GM21447 (cell line): ENCODE results near the gene GIMAP1.

Experiments
- ATAC-seq: cut with Tn5 transposase; IDR thresholded peaks from one replicate; pipeline ENCODE4 v1.9.1; 2021; ENCODE audit not compliant: unreplicated experiment

Gene GIMAP1

DNA sequence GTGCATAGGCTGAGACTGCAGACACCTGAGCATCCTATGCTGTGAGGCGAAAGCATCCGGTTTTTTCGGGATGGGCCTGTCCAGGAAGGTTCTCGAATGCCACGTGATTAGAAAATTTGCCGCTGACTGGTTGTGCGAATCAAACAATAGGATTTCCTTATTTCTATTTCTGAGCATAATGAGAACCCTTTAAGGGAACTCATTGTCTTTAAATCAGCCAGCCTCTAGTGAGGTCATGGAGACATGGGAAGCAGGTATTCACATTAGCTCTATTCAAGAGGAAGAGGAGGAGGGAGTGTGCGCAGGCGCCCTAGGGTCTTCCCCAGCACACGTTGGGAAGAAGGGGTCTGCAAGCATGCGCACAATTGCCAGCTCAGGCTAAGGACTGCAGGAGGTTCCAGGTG lies 5.6 kb downstream of the GIMAP1 start:
- no peak for ATAC-seq

DNA sequence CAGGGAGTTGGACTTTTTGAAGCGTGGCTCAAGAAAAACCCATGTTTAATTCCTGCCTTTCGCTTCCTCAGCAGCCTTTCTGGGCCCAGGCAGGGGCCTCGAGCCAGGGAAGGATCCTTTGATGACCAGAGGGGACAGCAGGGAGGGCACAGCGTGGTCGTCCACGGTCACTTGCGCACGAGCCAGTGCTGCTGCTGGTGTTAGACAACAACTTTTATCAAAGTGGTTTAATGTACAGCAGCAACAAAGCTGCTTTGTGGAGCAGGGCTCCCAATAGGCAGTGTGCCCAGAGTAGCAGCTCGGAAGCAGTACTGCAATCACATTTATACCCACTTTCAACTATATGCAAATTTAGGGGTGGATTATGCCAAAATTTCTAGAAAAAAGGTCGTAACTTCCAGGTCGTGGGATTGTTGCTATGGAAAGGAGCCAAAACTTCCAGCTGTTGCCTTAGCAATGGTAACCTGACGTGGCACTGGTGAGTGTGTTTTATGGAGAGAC lies 6.1 kb downstream of the GIMAP1 start:
- no peak for ATAC-seq

DNA sequence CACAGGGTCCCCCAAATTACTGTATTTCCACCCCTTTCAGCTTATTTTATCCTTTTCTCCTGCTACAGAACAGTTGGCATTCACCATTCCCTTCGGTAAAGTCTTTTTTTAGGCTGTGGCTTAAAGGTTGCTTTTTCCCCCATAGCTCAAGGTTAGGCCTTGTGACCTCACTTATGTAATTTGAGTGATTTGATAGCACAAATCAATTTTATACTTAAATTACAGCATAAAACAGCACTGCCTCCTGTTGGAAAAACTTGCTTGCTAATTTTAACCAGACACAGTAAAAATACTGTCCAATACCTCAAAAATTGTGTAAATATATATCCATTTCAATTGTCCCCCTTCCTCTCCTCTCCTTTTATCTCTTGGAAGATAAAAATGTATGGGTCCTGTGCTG lies 7.1 kb downstream of the GIMAP1 start:
- ATAC-seq: no peak

DNA sequence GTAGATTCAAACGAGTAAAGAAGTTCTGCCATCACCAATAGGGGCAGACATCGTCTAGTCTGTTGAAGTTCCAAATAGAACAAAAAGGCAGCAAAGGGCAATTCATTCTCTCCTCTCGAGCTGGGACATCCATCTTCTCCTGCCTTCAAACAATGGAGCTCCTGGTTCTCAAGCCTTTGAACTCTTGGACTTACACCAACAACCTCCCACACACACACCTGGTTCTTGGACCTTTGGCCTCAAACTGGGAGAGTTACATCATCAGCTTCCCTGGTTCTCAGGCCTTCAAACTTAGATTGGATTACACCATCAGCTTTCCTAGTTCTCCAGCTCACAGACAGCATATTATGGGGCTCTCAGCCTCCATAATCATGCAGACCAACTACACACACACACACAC lies 11.0 kb downstream of the GIMAP1 start:
- ATAC-seq: no peak

DNA sequence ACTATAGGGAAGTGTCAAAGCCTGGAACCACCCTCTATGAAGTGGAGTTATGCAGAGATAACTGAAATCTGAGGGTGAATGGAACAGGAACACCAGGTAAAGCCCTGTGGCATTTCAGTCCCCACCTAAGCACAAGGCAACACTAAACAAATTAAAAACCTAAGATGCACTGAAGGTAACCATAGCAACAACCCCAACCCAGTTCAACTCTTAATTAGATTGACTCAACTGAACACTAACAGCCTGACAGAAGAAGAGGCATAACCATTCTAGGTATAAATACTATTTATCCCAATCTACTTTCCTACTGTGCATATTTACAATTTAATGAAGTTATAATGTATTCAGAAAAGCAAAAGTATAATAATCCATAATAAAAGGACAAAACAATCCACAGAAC lies 11.6 kb downstream of the GIMAP1 start:
- no peak for ATAC-seq

DNA sequence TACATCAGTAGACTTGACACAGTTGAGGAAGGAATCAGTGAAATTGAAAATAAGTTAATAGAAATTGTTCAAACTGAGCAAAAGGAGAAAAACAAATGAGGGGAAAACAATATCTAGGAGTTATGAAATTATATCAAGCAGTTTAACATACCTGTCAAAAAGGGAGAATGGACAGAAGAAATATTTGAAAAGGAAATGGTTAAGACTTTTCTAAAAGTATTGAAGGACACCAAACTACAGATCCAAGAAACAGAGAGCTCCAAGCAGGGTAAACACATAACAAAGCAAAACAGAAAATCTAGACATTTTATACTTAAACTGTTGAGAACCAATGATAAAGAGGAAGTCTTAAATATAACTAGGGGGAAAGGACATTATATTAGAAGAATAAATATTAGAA lies 12.2 kb downstream of the GIMAP1 start:
- ATAC-seq: no peak

DNA sequence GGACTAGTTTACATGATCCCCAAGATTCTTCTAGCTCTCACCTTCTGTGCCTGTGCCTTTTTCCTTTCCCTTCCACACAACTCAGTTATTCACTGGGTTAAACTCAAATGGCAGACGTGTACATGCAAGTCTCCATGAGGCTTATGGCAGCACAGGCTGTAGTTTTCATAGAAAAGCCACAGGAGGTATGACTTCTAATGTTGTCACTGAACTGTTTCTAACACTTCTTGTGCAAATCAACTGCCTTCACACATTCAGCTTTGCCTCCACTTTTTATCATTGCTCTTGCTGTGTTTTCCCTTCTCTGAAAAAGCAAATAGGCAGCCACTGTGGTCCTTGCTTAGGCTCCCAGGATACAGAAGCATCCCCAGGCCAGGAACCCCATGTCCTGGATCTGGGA lies 15.5 kb downstream of the GIMAP1 start:
- no peak for ATAC-seq

DNA sequence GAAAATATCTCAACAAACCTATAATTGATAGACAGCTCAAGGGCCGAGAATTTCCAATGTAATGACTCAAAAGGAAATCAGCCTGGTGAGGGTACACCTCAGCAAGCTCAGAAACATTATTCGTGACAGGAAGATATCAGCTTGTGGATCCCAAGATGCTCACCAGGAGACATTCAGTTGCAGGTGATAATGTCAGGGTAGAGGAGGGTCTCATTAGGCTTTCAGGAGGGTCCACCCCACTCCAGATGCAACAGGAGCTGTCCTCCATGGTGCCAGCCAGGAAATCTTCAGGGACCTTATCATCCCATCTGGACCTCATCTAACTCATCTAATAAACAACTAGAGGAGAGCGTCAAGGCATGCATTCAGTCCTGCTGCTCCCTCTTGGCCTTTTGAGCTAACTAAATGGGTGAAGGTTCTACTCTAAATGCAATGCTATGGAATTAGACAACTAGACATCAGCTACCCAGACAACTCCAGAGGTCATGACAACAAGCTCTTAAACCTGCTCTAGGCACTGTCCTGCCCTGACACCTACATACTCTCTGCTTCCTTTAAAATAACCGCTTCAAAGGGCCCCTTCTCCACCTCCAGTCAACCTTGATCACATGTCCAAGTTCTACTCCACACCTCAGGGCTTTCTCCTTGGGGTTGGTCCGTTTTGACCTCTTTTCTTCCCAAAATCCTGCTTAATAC lies 16.5 kb downstream of the GIMAP1 start:
- no peak for ATAC-seq

DNA sequence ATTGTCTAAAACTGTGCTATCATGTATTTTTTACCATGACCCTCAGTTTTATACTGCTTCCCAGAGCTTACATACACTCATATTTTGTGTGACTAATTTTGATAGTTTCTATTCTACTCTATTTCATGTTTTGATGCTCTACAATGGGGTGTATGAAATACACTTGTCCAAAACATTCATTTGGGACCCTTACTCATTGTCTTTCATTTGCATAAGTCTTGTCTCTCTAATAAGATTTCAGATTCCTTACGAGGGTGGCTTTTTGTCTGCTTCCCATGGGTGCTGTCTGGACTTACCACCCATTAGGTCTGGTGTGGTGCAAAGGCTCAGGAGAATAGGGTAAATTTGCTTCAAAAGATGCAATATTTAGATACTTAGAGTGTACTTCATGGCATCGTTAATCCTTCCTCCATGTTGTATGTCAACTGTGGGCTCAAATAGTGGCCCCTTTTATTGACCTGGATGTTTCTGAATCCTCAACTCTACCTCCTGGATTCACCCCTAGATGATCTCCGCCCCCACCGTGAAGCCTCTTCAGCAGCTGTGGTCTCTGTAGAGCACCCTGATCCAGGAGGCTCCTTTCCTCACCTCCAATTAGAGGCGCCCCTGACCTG lies 17.2 kb downstream of the GIMAP1 start:
- ATAC-seq: no peak

DNA sequence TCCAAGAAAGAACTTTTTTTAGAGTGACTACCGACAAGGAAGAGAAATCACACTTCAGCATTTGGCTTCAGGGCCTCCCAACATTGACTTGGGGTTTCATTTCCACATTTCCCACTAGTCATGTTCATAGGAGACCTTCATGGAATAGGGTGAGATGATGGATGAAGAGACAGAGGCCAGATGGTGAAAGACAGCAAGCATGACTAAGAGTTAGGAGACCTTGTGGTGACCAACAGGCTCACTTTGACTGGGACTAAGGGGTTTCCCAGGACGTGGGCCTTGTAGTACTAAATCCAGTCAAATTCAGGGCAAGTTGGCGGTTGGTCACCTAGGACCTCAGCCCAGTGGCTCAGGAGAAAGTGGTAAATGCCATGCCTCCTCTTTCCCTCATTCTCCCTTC lies 17.8 kb downstream of the GIMAP1 start:
- no peak for ATAC-seq

DNA sequence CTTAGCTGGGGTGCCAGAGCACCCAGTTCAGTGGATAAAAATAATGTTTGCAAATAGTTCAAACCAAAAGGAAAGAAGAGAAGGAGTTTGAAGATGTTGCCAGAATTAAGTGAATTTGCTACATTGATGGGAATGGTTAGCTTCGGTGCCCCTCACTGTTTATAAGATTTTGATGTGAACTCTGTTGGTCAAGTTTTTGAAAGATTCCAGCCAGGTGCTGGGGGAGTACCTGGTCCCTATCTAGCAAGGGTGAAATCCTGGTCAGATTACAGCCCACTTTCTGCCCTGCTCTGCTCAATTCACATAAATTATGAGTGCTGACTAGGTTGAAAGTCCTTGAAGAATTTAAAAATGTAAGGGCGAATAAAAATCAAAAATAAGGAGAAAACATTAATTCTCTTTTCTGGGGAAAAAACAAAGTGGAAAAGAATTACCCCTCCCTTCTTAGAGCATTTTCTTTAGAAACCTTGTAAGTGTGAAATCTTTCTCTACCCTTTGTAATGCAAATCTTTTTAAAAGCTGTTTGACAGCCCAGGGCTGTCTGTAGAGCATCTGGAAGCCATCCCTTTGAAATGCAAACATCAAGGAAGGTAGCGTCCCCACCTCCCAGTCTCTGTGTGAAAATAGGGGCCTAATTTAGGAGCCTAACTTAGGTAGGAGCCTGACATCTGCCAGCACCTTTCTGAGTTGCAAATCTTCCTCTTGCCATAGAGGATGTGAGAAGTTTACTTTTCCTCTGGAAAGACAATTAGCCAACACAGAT lies 19.4 kb downstream of the GIMAP1 start:
- no peak for ATAC-seq

DNA sequence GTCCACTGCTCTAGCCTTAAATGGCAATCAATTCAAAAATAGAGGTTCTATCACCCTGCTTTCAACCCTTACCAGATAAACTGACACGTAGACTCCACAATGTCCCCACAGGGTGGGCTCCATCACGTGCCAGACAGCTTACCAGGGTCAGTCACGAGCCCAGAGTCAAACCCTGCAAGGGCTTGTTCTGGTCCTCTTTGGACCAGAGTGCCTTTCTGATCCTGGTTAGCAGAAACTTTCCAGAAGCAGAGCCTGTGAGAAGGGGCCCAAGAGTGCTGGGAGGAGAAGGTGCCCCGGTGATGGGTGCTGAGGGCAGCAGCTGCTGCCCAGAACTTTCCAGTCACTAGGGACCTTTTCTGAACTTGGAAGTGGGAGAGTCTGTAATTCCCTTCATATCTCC lies 20.5 kb downstream of the GIMAP1 start:
- ATAC-seq: peak; percentile 14

DNA sequence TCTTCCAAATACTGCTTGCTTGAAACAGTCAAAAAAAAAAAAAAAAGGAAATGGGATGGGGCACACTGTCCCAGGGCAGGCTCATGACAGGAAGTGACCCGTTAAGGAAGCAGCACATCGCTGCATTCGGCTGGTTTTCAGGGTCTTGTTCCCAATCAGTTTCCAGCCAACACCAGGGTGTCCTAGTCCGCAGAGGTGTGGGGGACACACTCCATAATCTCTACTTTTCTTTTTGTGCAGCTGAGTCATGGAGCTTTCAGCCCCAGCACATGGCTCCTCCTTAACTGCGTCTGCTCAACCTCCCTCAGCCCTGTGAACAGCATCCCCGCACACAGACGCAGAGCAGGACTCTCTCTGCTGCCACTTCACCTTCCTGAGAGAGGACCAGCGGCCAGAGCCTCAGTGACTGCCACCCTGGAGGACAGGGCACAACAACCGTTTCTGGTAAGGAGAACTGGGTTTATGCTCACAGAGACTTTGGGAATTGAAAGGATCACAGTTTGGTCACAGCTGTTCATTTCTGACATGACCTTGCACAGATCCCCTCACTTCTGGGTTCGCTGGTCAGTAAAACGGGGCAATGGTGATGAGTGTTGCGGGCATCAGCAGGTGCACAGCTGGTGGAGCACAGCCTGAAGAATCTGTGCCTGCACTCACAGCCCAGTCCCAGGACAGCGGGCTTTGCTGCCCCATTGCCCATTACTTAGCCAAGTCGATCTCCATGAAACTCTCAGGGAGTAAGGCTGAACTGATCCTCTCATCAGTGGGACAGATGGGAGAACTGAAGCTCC lies 21.0 kb downstream of the GIMAP1 start, which contains the start of gene GIMAP5:
GIMAP5 (plus strand) TSS at position 154 of the 791 bp plus-strand sequence. CDS start 3,467 bp downstream, outside the sequence.
- ATAC-seq: peak; percentile 66

DNA sequence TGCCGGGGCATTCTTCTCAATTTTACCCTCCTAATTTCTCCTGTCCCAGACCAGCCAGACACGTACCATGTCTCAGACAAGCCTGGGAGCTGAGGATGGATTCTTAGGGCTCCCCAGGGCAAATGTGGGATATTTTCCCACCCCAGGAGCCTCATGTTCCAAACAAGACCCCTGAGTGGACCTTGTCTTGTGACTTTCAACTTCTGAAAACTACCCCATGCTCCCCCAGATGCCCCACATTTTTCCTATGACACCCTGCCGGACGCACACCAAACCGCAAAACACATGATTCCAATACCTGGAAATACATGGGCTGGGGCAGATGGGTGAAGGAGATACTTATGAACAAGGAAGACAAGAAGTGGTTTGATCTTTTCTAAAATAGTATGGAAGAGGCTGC lies 21.7 kb downstream of the GIMAP1 start:
- ATAC-seq: no peak

DNA sequence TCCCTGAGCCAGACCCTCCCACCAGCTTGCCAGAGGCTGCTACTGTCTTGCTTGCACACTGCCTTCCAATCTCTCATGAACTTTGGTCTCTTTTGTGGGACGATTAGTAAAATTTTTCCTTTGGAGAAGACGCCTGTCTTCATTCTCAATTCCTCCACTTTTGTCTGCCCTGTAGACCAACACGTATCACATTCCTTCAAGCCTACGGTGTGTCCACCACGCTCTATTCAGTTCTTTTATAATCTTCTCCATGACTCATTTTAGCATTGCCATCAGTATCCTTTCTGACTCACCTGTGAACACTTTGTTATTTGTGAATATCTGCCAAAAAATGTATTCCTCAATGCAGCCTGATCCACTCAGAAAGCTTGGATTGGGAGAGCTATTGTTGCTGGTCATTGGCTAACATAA lies 22.2 kb downstream of the GIMAP1 start:
- no peak for ATAC-seq

DNA sequence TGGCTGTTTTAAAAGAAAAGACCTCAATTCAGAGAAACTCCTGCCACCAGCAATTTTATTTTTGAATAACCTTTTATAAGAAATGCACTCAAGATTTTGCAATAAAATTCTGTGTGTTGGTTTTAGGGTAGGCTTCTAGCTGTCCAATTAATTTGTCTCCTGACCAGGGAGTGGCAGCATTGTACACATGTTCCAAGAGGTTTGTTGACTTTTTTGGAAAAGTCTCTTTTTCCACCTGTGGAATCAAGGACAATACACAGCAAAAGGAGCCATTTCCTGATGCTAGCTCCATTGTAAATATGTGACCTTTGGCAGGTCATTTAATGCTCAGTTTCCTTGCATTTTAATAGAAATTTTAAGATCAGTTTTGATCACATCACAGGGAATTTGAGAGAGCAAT lies 22.6 kb downstream of the GIMAP1 start:
- no peak for ATAC-seq

DNA sequence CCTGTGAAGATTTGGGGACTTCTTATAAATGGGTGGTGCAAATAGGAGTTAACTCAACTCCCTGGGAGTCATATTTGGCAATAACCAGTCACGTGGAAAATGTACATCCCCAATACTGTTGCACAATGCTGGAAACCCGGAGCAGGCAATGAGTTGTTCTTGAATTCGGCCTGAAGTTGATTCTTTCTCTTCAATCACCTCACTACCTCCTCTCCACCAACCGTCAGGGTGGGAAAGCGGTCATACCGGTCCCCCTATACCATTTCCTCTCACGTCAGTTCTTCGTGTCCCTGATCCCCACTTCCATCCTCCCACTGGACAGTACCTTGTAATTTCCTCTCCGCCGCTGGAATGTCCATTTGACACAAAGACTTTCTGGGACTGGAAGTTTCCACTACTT lies 23.6 kb downstream of the GIMAP1 start:
- no peak for ATAC-seq

DNA sequence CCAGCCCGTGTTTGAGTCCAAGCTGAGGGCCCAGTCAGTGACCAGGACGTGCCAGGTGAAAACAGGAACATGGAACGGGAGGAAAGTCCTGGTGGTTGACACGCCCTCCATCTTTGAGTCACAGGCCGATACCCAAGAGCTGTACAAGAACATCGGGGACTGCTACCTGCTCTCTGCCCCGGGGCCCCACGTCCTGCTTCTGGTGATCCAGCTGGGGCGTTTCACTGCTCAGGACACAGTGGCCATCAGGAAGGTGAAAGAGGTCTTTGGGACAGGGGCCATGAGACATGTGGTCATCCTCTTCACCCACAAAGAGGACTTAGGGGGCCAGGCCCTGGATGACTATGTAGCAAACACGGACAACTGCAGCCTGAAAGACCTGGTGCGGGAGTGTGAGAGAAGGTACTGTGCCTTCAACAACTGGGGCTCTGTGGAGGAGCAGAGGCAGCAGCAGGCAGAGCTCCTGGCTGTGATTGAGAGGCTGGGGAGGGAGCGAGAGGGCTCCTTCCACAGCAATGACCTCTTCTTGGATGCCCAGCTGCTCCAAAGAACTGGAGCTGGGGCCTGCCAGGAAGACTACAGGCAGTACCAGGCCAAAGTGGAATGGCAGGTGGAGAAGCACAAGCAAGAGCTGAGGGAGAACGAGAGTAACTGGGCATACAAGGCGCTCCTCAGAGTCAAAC lies 26.0 kb downstream of the GIMAP1 start:
- ATAC-seq: no peak

DNA sequence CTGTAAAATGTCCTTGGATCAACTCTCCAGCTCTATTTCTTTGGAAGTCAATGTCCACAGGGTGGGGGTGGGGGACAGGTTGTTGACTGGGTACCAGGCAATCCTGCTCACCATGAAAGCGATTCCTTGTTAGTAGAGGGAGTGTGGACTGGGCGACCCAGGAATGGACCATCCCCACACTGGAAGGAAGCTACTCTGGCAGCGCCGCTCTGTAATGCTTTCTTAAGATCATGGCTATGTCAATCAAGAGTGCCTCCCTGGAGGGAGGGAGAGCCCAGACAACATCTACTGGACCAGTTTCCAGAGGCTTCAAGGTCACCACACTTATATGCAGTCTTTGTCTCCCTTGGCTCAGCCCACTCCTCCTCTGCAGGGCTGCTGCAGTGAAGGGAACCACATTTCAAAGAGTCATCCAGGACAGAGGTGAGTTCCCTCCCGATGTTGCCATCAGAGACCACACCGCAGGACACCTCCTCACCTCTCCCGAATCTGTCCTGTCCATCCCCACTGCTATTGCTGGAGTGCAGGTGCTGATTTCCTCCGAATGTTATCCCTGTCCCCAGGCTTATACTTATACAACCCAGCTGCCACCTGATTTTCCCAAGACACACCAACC lies 27.7 kb downstream of the GIMAP1 start:
- ATAC-seq: no peak

DNA sequence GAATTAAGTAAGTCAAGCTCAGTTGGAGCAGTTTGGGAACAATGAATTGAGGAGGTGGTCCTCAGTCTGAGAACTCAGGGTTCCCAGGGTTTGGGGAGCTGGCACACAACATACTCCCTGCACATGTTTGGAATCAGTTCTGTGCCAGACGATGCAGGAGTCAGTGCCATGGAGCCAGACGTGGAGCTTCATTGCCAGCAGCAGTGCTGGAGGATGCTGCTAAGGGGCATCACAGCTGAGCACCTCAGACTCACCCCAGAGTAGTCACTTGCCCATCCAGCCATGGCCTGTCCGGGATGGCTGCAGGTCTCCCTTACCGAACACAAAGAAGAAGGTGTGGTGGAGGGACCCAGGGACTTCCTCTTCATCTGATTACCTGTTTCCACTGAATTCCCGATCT lies 28.7 kb downstream of the GIMAP1 start:
- ATAC-seq: no peak
